Kidney (tissue), 14 donors: ENCODE data around the gene ISLR. TPM values are rescaled to one million over a fixed set of nuclear protein-coding genes. Genes with fewer than 3 reads are reported as not detected.

ENCODE experiments used
- DNase-seq, 5 donors: peaks; one replicate each; pipeline ENCODE4 v3.0.0-alpha.2; 2013 to 2020
- FAIRE-seq: peaks from 2 replicates; lab custom pipeline; 2012; peaks lifted over from hg19 to GRCh38; lab: Jason Lieb, UNC
- H3K27ac ChIP-seq, 2 donors: one replicate each; pipeline ENCODE4 v1.7.0; 2013; ENCODE audit warnings: low read depth in 2 of 2, low read length in 2 of 2, inconsistent platforms in 1 of 2
- H3K27me3 ChIP-seq: one replicate; pipeline ENCODE4 v1.7.1; 2013; ENCODE audit warnings: low read length, inconsistent platforms; ENCODE audit not compliant: control insufficient read depth, insufficient read depth
- H3K36me3 ChIP-seq, 3 donors: one replicate each; pipeline versions ENCODE4 v1.7.0 to v1.7.1; 2013; ENCODE audit warnings: low read length in 3 of 3, control low read depth in 1 of 3, inconsistent platforms in 1 of 3; ENCODE audit not compliant: insufficient read depth in 3 of 3, control insufficient read depth in 2 of 3
- H3K4me1 ChIP-seq, 3 donors: one replicate each; pipeline versions ENCODE4 v1.7.0 to v1.7.1; 2013; ENCODE audit warnings: low read length in 3 of 3, inconsistent platforms in 1 of 3, low read depth in 1 of 3; ENCODE audit not compliant: control insufficient read depth in 2 of 3, insufficient read depth in 2 of 3
- H3K4me3 ChIP-seq, 3 donors: one replicate each; pipeline versions ENCODE4 v1.7.0 to v1.8.1; 2013; ENCODE audit warnings: low read length in 3 of 3, control low read depth in 1 of 3, inconsistent platforms in 1 of 3
- H3K9ac ChIP-seq, 3 donors: one replicate each; pipeline versions ENCODE4 v1.7.0 to v1.7.1; 2013; ENCODE audit warnings: low read length in 3 of 3, control low read depth in 1 of 3, inconsistent platforms in 1 of 3
- H3K9me3 ChIP-seq, 3 donors: one replicate each; pipeline versions ENCODE4 v1.7.0 to v1.7.1; 2013; ENCODE audit warnings: low read length in 3 of 3, control low read depth in 1 of 3, inconsistent platforms in 1 of 3; ENCODE audit not compliant: control insufficient read depth in 2 of 3, insufficient read depth in 1 of 3
- intact Hi-C: fragments of 100-400 bp; cut with DNase I; formaldehyde crosslinking; loops from one replicate; pipeline ENCODE4 v1.11.1; 2022
- polyA plus RNA-seq: library from polyadenylated mRNA; stranded (reverse); fragments of 350-450 nt; fragmentation: Illumina TruSeq; extraction: RNeasy Lipid Tissue Mini Kit (QIAGEN cat#74804); gene quantifications from one replicate; pipeline ENCODE4 v1.2.3, GENCODE V29; 2014; ENCODE audit warnings: low read depth, low replicate concordance; ENCODE audit not compliant: insufficient read depth
- total RNA-seq: library from RNA; stranded (reverse); fragmentation: NEBNext Ultra II Directional; extraction: Animal tissue kit (Norgen Biotek cat#: 25700); gene quantifications from one replicate; pipeline ENCODE4 v1.2.1, GENCODE V29; 2021
- TF ChIP-seq, protein P1 (sequence below): IDR thresholded peaks from 3 replicates; pipeline ENCODE4 v1.5.1; 2012; ENCODE audit warnings: mild to moderate bottlenecking, moderate library complexity, borderline replicate concordance; ENCODE audit not compliant: insufficient read depth; ENCODE audit errors: extremely low read depth
- donor health status: control.
- donor health status: control.
- donor health status: control.
- donor health status: control.
- donor health status: control.
- donor health status: DM: yes; HTN: yes; CAD: no.
- donor health status: Normal renal cell carcinoma (clear cell type).

The ISLR gene
- total and polyA plus RNA-seq, 2 donors from 2014 or later: 18.8 to 30.2 TPM

DNA sequence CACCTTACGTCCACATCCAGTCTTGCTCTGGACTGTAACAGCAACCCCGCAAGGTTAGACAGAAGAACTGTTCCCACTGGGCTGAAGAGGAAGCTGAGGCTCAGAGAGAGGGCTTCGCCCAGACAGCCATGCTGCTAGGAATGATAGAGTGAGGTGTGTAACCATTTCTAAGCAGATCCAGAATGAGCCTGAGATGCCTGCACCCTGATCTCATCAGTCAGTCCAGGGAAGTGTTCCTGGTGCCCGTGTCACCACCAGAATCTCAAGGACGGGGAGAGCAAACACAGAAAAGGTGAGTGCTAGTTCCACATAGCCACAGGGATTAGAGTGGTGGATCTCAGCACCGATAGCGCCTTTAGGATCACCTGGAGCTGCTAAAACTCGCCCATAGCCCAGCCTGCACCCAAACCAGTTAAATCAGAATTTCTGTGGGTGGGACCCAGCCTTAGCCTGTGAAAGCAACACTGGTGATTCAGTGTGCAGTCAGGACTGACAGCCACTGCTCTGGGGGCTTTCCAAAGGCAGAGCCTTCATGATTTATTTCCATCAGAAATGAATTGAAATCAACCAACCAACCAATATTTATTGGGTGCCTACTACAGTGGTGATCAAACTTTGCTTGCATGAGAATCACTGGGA, 12.3 kb downstream of the ISLR start:
- FAIRE-seq (no peak), DNase-seq (no peak)
- no peak overlapping the region for H3K4me3 ChIP-seq
- no peak overlapping the region for H3K27ac ChIP-seq
- no peak overlapping the region for H3K9ac ChIP-seq
- TF ChIP-seq, protein P1, sequence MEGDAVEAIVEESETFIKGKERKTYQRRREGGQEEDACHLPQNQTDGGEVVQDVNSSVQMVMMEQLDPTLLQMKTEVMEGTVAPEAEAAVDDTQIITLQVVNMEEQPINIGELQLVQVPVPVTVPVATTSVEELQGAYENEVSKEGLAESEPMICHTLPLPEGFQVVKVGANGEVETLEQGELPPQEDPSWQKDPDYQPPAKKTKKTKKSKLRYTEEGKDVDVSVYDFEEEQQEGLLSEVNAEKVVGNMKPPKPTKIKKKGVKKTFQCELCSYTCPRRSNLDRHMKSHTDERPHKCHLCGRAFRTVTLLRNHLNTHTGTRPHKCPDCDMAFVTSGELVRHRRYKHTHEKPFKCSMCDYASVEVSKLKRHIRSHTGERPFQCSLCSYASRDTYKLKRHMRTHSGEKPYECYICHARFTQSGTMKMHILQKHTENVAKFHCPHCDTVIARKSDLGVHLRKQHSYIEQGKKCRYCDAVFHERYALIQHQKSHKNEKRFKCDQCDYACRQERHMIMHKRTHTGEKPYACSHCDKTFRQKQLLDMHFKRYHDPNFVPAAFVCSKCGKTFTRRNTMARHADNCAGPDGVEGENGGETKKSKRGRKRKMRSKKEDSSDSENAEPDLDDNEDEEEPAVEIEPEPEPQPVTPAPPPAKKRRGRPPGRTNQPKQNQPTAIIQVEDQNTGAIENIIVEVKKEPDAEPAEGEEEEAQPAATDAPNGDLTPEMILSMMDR: no peak
- peaks cover 0 to 2% (median 0%) of the 10 kb centered on the region in 3 donors for H3K4me1 ChIP-seq
- no peaks in the 10 kb centered on the region for H3K9me3 ChIP-seq
- no peaks in the 10 kb centered on the region for H3K36me3 ChIP-seq
- intact Hi-C loops: no loop called here
- H3K27me3 ChIP-seq: no peaks in the 10 kb centered on the region

DNA sequence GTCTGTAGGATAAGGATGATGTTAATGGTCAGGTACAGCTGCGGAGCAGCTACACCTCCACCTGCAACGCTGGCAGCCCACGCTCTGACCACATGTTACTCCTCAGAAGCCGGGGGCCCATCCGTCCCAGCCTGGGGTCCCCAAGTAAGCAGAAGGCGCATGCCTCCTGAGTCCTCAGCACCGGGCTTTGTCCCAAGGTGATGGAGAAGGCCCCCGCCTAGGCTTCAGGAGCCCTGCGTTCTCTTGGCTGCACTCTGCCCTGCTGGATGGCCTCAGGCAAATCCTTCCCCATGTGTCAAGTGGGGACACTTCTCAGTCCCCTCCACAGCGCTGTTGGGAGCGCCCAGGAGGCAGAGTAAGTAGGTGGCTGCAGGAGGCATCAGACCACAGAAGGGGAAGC, 14.7 kb downstream of the ISLR start:
- Histone ChIP-seq H3K27ac (no peak overlapping the region), H3K9ac (no peak overlapping the region), H3K4me3 (no peak overlapping the region), H3K9me3 (no peaks in the 10 kb centered on the region), H3K36me3 (no peaks in the 10 kb centered on the region), H3K4me1 (no peaks in the 10 kb centered on the region), H3K27me3 (no peaks in the 10 kb centered on the region)
- intact Hi-C loops: no loop called here
- FAIRE-seq (no peak), DNase-seq (no peak)
- TF ChIP-seq, protein P1: no peak

DNA sequence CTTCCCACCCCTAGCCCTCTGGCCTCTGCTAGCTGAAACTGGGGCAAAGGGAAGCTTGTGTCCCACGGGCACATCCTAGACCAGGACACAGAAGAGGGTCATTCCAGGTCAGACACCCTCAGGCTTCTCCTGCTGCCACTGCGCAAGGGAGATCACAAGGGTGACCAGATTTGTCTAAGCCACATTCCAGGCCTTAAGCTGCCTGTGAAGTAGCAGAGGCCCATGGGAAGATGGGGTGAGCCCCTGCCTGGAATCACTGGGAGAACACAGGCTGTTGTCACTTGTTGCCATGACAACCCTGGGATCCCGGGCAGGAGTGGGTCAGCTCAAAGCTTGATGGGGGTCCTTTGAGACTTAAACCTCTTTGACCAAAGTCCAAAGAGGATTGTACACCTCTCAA, 18.3 kb downstream of the ISLR start:
- Histone ChIP-seq H3K27me3 (no peaks in the 10 kb centered on the region), H3K9ac (no peak overlapping the region), H3K36me3 (no peaks in the 10 kb centered on the region), H3K27ac (no peak overlapping the region), H3K4me1 (peaks cover 0 to 3% (median 0%) of the 10 kb centered on the region in 3 donors), H3K9me3 (no peaks in the 10 kb centered on the region), H3K4me3 (no peak overlapping the region)
- no peak for FAIRE-seq
- intact Hi-C loops: no loop called here
- TF ChIP-seq, protein P1: no peak
- DNase-seq: no peak

DNA sequence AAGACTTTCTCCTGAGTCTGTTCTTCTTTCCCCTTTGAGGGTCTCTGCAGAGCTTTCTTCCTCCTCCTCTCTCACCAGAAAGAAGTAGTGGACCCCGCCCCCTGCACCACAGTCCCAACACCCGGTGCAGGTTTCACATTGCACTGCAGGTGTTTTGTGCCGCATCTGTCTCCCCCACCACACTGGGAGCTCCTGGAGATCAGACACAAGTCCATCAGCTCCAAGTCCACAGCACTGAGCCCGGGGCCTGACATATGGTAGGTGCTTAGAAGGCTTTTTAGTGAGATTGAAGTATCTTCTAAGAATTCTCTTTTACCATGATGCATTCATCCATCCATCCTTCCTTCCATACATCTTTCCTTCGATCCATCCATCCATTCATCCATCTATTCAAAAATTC, 19.2 kb downstream of the ISLR start:
- no peaks in the 10 kb centered on the region for H3K27me3 ChIP-seq
- no peaks in the 10 kb centered on the region for H3K36me3 ChIP-seq
- intact Hi-C loops: no loop called here
- peaks cover 0 to 3% (median 0%) of the 10 kb centered on the region in 3 donors for H3K4me1 ChIP-seq
- no peak overlapping the region for H3K27ac ChIP-seq
- TF ChIP-seq, protein P1: no peak
- FAIRE-seq: no peak
- no peak overlapping the region for H3K9ac ChIP-seq
- H3K4me3 ChIP-seq: no peak overlapping the region
- no peak for DNase-seq
- no peaks in the 10 kb centered on the region for H3K9me3 ChIP-seq
